DND-41 (cell line): ENCODE data around the gene PRM3.

Experiments used
- CTCF ChIP-seq: IDR thresholded peaks from 2 replicates; pipeline ENCODE4 v1.5.1; 2012; ENCODE audit warnings: borderline replicate concordance, low read length, moderate library complexity, mild to moderate bottlenecking; ENCODE audit not compliant: poor library complexity, severe bottlenecking; ENCODE audit errors: extremely low read depth
- EZH2 ChIP-seq: IDR thresholded peaks from 3 replicates; pipeline ENCODE4 v1.6.1; 2012; ENCODE audit warnings: borderline replicate concordance, low read depth, mild to moderate bottlenecking, moderate library complexity, low read length, inconsistent platforms; ENCODE audit not compliant: severe bottlenecking

GRCh38 chr16:11229432-11229831 is 44.0 kb downstream of the PRM3 start:
- no peak for TF ChIP-seq CTCF
- no peak for TF ChIP-seq EZH2
